ENCODE data around the gene LEUTX. TPM values are rescaled to one million over a fixed set of nuclear protein-coding genes. Genes with fewer than 3 reads are reported as not detected.

The LEUTX gene
- total RNA-seq, 1 experiment from 2014 or later = not detected

DNA sequence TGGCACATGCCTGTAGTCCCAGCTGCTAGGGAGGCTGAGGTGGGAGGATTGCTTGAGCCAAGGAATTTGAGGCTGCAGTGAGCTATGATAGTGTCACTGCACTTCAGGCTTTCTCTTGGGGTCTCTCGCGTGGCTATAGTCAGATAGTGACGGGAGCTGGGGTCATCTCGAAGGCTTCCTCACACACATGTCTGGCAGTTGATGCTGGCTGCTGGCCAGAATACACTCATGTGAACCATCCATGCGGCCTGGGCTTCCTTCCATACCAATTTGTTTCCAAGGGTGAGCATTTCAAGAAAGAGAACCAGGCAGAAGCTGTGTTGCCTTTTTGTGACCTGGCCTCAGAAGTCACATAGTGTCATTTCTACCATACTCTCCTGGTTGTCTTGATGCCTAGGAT, 26.4 kb downstream of the LEUTX start:
- no peak overlapping the region for H3K9ac ChIP-seq (ENCODE audit: extremely low read depth, insufficient read length, low read length)
- H4K20me1 ChIP-seq (ENCODE audit: control insufficient read depth, insufficient read depth, insufficient read length) = no peaks in the 10 kb centered on the region
- H2BK20ac ChIP-seq (ENCODE audit: low read depth, low read length, poor library complexity, severe bottlenecking) = no peak overlapping the region
- Mint-ChIP-seq H3K4me3 (no peak overlapping the region), H3K4me1 (peaks cover 6 to 15% of the 10 kb centered on the region in 2 experiments), H3K9me3 (no peaks in the 10 kb centered on the region), H3K27ac (no peak overlapping the region), H3K27me3 (ENCODE audit: low read depth) (peaks cover 3% of the 10 kb centered on the region), H3K36me3 (ENCODE audit: insufficient read depth in 1 of 3, low read depth in 3 of 3) (no peaks in the 10 kb centered on the region; a peak in 1 of 7 replicates)
- no peak overlapping the region for H3K23ac ChIP-seq (ENCODE audit: insufficient read length, low read depth, low read length)
- no peaks in the 10 kb centered on the region for H3K9me3 ChIP-seq (ENCODE audit: control insufficient read depth, low read depth, low read length)
- no peaks in the 10 kb centered on the region for H3K79me1 ChIP-seq (ENCODE audit: insufficient read depth, low read depth, low read length, poor library complexity, severe bottlenecking)
- TF ChIP-seq, protein P1, sequence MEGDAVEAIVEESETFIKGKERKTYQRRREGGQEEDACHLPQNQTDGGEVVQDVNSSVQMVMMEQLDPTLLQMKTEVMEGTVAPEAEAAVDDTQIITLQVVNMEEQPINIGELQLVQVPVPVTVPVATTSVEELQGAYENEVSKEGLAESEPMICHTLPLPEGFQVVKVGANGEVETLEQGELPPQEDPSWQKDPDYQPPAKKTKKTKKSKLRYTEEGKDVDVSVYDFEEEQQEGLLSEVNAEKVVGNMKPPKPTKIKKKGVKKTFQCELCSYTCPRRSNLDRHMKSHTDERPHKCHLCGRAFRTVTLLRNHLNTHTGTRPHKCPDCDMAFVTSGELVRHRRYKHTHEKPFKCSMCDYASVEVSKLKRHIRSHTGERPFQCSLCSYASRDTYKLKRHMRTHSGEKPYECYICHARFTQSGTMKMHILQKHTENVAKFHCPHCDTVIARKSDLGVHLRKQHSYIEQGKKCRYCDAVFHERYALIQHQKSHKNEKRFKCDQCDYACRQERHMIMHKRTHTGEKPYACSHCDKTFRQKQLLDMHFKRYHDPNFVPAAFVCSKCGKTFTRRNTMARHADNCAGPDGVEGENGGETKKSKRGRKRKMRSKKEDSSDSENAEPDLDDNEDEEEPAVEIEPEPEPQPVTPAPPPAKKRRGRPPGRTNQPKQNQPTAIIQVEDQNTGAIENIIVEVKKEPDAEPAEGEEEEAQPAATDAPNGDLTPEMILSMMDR (conservative IDR thresholded peaks at IDR 0.05) = no peak
- no peak overlapping the region for H4K5ac ChIP-seq (ENCODE audit: insufficient read length, low read depth, low read length)
- H3K27ac ChIP-seq (ENCODE audit: insufficient read length, low read depth, low read length) = no peak overlapping the region
- no peak overlapping the region for H3T11ph ChIP-seq (ENCODE audit: low read length)
- no peak overlapping the region for H4K91ac ChIP-seq (ENCODE audit: insufficient read length, low read depth, low read length)
- no peaks in the 10 kb centered on the region for H3K4me1 ChIP-seq (ENCODE audit: insufficient read depth, low read length)
- H2BK120ac ChIP-seq (ENCODE audit: low read depth, low read length, poor library complexity, severe bottlenecking) = no peak overlapping the region
- H2AFZ ChIP-seq (ENCODE audit: low read length) = no peak overlapping the region
- no peak overlapping the region for H2AK5ac ChIP-seq (ENCODE audit: insufficient read length, low read length)
- H3K4ac ChIP-seq (ENCODE audit: low read depth, low read length) = no peak overlapping the region
- H2BK5ac ChIP-seq (ENCODE audit: insufficient read length, low read length) = no peak overlapping the region
- H4K8ac ChIP-seq (replicated peaks; ENCODE audit: insufficient read length, low read depth, low read length) = no peak overlapping the region
- H3K79me2 ChIP-seq (ENCODE audit: insufficient read depth, low read length) = no peaks in the 10 kb centered on the region
- no peak overlapping the region for H3K4me2 ChIP-seq (ENCODE audit: insufficient read depth, insufficient read length, low read length)
- no peaks in the 10 kb centered on the region for H3K27me3 ChIP-seq (ENCODE audit: insufficient read depth, low read length)
- H3K56ac ChIP-seq (ENCODE audit: insufficient read length, low read depth, low read length) = no peak overlapping the region
- no CpG with 5 or more reads among the region's 5 CpGs for WGBS (ENCODE audit: extremely low coverage, insufficient read length, low lambda C conversion rate)
- H2BK15ac ChIP-seq (ENCODE audit: low read depth, low read length) = no peak overlapping the region
- no peak overlapping the region for H2BK12ac ChIP-seq (ENCODE audit: insufficient read length, low read depth, low read length)
- no peak for DNase-seq
- H3K14ac ChIP-seq (ENCODE audit: insufficient read depth, low read length) = no peak overlapping the region
- no peak overlapping the region for H3K18ac ChIP-seq (ENCODE audit: insufficient read length, low read depth, low read length)
- no peaks in the 10 kb centered on the region for H3K23me2 ChIP-seq (ENCODE audit: insufficient read length, low read depth, low read length, poor library complexity, severe bottlenecking)

All from H9 (cell line).